Germinal center (tissue), 1 donor: Measurements from ENCODE around the gene FLG2.
"Not testable (repeated sequence)": the region's sequence is repeated elsewhere in the genome, so short reads cannot be mapped to it uniquely, and the experiment has no call there.

Experiments used
- DNase-seq: peaks from one replicate; pipeline ENCODE4 v3.0.0; 2012; ENCODE audit warnings: mixed read lengths, low spot score

The FLG2 gene

GRCh38 chr1:152312169-152312568 is 47.6 kb downstream of the FLG2 start:
- DNase-seq, result not testable (repeated sequence)

- no peak for DNase-seq
Measured at GRCh38 chr1:152309955-152310354, 49.9 kb downstream of the FLG2 start.

GRCh38 chr1:152309320-152309901 is 50.4 kb downstream of the FLG2 start:
- not testable (repeated sequence) for DNase-seq

DNA sequence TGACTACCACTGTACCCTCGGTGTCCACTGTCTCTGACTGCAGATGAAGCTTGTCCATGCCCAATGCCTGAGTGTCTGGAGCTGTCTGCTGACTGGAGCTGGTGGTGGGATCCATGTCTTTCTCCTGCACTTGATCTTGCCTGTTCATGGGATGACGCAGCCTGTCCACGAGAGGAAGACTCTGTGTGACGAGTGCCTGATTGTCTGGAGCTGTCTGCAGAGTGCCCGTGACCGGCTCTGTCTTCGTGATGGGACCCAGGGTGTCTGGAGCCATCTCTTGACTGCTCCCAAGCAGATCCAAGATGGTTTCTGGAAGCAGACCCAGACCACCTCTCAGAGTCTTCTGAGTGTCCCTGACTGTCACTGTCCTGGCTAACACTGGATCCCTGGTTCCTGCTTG is 51.0 kb downstream of the FLG2 start:
- DNase-seq, result not testable (repeated sequence)

GRCh38 chr1:152307970-152308369 is 51.8 kb downstream of the FLG2 start:
- DNase-seq, result not testable (repeated sequence)

DNA sequence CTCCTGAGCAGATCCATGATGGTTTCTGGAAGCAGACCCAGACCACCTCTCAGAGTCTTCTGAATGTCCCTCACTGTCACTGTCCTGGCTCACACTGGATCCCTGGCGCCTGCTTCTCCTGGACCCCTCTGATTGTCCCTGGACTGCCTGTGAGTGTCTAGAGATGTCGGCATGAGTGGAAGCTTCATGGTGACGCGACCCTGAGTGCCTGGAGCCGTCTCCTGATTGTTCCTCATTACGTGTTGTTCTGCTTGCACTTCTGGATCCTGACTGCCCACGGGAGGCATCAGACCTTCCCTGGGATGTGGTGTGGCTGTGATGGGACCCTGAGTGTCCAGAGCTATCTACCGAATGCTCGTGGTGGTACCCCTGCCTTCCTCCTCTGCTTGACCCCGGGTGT is 53.7 kb downstream of the FLG2 start:
- DNase-seq, result not testable (repeated sequence)

DNA sequence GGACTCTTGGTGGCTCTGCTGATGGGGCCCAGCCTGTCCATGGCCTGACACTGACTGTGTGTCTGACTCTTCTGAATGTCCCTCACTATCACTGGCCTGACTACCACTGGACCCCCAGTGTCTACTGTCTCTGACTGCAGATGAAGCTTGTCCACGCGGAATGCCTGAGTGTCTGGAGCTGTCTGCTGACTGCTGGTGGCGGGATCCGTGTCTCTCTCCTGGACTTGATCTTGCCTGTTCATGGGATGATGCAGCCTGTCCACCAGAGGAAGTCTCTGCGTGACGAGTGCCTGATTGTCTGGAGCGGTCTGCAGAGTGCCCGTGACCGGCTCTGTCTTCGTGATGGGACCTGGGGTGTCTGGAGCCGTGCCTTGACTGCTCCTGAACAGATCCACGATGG is 55.0 kb downstream of the FLG2 start:
- DNase-seq, result not testable (repeated sequence)

DNA sequence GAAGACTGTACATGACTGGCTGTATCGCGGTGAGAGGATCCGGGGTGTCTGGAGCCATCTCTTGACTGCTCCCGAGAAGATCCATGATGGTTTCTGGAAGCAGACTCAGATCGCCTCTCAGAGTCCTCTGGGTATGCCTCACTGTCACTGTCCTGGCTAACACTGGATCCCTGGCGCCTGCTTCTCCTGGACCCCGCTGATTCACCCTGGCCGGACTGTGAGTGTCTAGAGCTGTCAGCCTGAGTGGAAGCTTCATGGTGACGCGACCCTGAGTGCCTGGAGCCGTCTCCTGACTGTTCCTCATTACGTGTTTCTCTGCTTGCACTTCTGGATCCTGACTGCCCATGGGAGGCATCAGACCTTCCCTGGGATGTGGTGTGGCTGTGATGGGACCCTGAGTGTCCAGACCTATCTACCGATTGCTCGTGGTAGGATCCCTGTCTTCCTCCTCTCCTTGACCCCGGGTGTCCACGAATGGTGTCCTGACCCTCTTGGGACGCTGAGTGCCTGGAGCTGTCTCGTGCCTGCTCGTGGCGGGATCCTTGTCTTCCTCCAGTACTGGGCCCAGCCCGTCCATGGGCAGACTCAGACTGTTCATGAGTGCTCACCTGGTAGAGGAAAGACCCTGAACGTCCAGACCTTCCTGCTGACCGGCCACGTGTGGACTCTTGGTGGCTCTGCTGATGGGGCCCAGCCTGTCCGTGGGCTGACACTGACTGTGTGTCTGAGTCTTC is 56.5 kb downstream of the FLG2 start:
- not testable (repeated sequence) for DNase-seq
